NCI-H82 treated with DMSO at 0.1 percent for 48 hours (cell line): ENCODE measurements around the gene MRTFB.

Experiments used
- DNase-seq: peaks from one replicate; lab custom pipeline; 2025; ENCODE audit not compliant: unreplicated experiment; lab: John Stamatoyannopoulos, UW

Gene MRTFB

GRCh38 chr16:14225457-14225856, 154.3 kb downstream of the MRTFB start:
- DNase-seq = no peak

- DNase-seq = no peak
Observed at GRCh38 chr16:14232106-14232864, 161.2 kb downstream of the MRTFB start.

- DNase-seq = no peak
Observed at GRCh38 chr16:14236401-14236800, 165.3 kb downstream of the MRTFB start.

- no peak for DNase-seq
Observed at GRCh38 chr16:14238756-14239155, 167.6 kb downstream of the MRTFB start.

GRCh38 chr16:14239791-14240190, 168.7 kb downstream of the MRTFB start:
- no peak for DNase-seq

- DNase-seq = no peak
Observed at GRCh38 chr16:14240219-14240843, 169.2 kb downstream of the MRTFB start.

- DNase-seq = no peak
Observed at GRCh38 chr16:14240964-14241363, 169.8 kb downstream of the MRTFB start.

GRCh38 chr16:14241631-14242030, 170.5 kb downstream of the MRTFB start:
- DNase-seq = no peak

- no peak for DNase-seq
Observed at GRCh38 chr16:14242769-14243168, 171.7 kb downstream of the MRTFB start.

GRCh38 chr16:14244196-14245010, 173.3 kb downstream of the MRTFB start:
- DNase-seq = no peak

- no peak for DNase-seq
Observed at GRCh38 chr16:14248791-14249190, 177.7 kb downstream of the MRTFB start.

- no peak for DNase-seq
Observed at GRCh38 chr16:14249291-14250032, 178.3 kb downstream of the MRTFB start.

- no peak for DNase-seq
Observed at GRCh38 chr16:14251419-14251818, 180.3 kb downstream of the MRTFB start.

- no peak for DNase-seq
Observed at GRCh38 chr16:14252860-14253259, 181.7 kb downstream of the MRTFB start.

GRCh38 chr16:14263011-14263410, 191.9 kb downstream of the MRTFB start:
- DNase-seq = no peak

- no peak for DNase-seq
Observed at GRCh38 chr16:14263769-14264168, 192.7 kb downstream of the MRTFB start.

GRCh38 chr16:14264327-14264943, 193.3 kb downstream of the MRTFB start:
- DNase-seq = no peak

- DNase-seq = no peak
Observed at GRCh38 chr16:14268073-14268472, 197.0 kb downstream of the MRTFB start.

GRCh38 chr16:14275934-14276333, 204.8 kb downstream of the MRTFB start:
- no peak for DNase-seq

- DNase-seq = no peak
Observed at GRCh38 chr16:14278749-14279148, 207.6 kb downstream of the MRTFB start.

- no peak for DNase-seq
Observed at GRCh38 chr16:14280541-14280940, 209.4 kb downstream of the MRTFB start.
